GM19455 (cell line): ENCODE results near the gene PAFAH2.
"Not testable (repeated sequence)": the region's sequence is repeated elsewhere in the genome, so short reads cannot be mapped to it uniquely, and the experiment has no call there.

Experiments used
- ATAC-seq: cut with Tn5 transposase; IDR thresholded peaks from one replicate; pipeline ENCODE4 v1.9.1; 2021; ENCODE audit not compliant: unreplicated experiment

The PAFAH2 gene

GRCh38 chr1:25987951-25988350, 9.9 kb downstream of the PAFAH2 start:
- ATAC-seq: no peak

GRCh38 chr1:25986773-25987172, 11.1 kb downstream of the PAFAH2 start:
- not testable (repeated sequence) for ATAC-seq

GRCh38 chr1:25985670-25986069, 12.2 kb downstream of the PAFAH2 start:
- no peak for ATAC-seq

GRCh38 chr1:25985171-25985570, 12.7 kb downstream of the PAFAH2 start:
- no peak for ATAC-seq

- ATAC-seq: no peak
Observed at GRCh38 chr1:25979210-25979609, 18.7 kb downstream of the PAFAH2 start.

- ATAC-seq: no peak
Observed at GRCh38 chr1:25978403-25978802, 19.5 kb downstream of the PAFAH2 start.

GRCh38 chr1:25977801-25978200, 20.1 kb downstream of the PAFAH2 start:
- ATAC-seq: no peak

GRCh38 chr1:25973610-25974321, 24.1 kb downstream of the PAFAH2 start:
- ATAC-seq: no peak

GRCh38 chr1:25971811-25972180, 26.1 kb downstream of the PAFAH2 start:
- no peak for ATAC-seq

- no peak for ATAC-seq
Observed at GRCh38 chr1:25971066-25971810, 26.6 kb downstream of the PAFAH2 start.

- no peak for ATAC-seq
Observed at GRCh38 chr1:25967308-25967707, 30.6 kb downstream of the PAFAH2 start.

GRCh38 chr1:25959611-25960010, 38.3 kb downstream of the PAFAH2 start:
- ATAC-seq: no peak

- no peak for ATAC-seq
Observed at GRCh38 chr1:25958465-25958864, 39.4 kb downstream of the PAFAH2 start.

GRCh38 chr1:25955553-25955952, 42.3 kb downstream of the PAFAH2 start:
- no peak for ATAC-seq

- ATAC-seq: no peak
Observed at GRCh38 chr1:25954282-25954938, 43.5 kb downstream of the PAFAH2 start.

- ATAC-seq: no peak
Observed at GRCh38 chr1:25952841-25953401, 44.9 kb downstream of the PAFAH2 start.

- ATAC-seq: no peak
Observed at GRCh38 chr1:25948641-25949040, 49.2 kb downstream of the PAFAH2 start.

- no peak for ATAC-seq
Observed at GRCh38 chr1:25947027-25947426, 50.8 kb downstream of the PAFAH2 start.

GRCh38 chr1:25945761-25946160, 52.1 kb downstream of the PAFAH2 start:
- ATAC-seq: no peak

GRCh38 chr1:25944986-25945385, 52.9 kb downstream of the PAFAH2 start:
- no peak for ATAC-seq

- ATAC-seq: not testable (repeated sequence)
Observed at GRCh38 chr1:25943511-25943910, 54.4 kb downstream of the PAFAH2 start.

GRCh38 chr1:25936947-25937346, 60.9 kb downstream of the PAFAH2 start:
- ATAC-seq: no peak
